ENCODE data around the gene CTDP1.

DNA sequence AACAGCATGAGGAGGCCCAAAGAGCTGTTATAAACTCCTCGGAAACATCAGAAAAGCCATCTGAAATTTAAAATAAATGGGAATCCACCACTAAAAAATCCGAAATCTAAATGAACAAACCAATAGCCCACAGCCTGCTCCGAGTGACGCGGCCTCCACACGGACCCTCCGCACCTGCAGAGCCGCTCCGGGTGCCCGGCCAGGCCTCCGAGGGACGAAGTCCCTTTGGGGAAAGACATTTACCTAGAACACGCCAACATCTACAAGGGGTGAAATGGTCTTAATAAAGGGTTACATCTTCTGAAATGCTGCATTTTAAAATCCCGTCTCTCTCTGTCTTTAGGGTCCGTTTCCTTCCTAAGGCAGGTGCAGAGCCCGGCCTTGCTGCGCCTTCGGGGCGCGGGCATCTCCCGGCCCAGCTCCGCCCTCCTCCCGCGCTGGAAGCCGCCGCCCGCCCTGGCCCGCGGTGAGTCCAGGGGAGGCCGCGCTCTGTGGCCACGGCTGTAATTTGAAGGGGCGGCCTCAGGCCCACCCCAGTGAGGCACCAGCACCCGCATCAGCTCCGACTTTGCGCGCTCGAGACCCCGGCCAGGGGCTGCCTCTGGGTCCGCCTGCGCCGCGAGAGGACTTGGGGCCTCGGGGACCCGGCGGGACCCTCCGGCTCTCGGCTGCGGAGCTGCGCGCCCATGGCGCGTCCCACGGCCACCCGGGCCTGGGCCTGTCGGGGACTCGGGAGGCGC, 42.3 kb upstream of the CTDP1 start:
- TF ChIP-seq, protein P1, sequence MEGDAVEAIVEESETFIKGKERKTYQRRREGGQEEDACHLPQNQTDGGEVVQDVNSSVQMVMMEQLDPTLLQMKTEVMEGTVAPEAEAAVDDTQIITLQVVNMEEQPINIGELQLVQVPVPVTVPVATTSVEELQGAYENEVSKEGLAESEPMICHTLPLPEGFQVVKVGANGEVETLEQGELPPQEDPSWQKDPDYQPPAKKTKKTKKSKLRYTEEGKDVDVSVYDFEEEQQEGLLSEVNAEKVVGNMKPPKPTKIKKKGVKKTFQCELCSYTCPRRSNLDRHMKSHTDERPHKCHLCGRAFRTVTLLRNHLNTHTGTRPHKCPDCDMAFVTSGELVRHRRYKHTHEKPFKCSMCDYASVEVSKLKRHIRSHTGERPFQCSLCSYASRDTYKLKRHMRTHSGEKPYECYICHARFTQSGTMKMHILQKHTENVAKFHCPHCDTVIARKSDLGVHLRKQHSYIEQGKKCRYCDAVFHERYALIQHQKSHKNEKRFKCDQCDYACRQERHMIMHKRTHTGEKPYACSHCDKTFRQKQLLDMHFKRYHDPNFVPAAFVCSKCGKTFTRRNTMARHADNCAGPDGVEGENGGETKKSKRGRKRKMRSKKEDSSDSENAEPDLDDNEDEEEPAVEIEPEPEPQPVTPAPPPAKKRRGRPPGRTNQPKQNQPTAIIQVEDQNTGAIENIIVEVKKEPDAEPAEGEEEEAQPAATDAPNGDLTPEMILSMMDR (IDR thresholded peaks at IDR 0.05): no peak
- TF ChIP-seq POLR2A (IDR thresholded peaks at IDR 0.05): no peak
